ENCODE measurements around the gene AZGP1. TPM values are rescaled to one million over a fixed set of nuclear protein-coding genes. Genes with fewer than 3 reads are reported as not detected.
"Not testable (repeated sequence)": the region's sequence is repeated elsewhere in the genome, so short reads cannot be mapped to it uniquely, and the experiment has no call there.

The AZGP1 gene
- total RNA-seq, 1 donor from 2014 or later, result 31.8 TPM

GRCh38 chr7:99953649-99954048, 22.2 kb downstream of the AZGP1 start:
- Histone ChIP-seq H3K4me1 (peaks cover 7% of the 10 kb centered on the region), H3K4me3 (no peak overlapping the region), H3K27ac (peak overlapping the region; percentile 63), H3K36me3 (no peaks in the 10 kb centered on the region), H3K9me3 (no peaks in the 10 kb centered on the region), H3K27me3 (ENCODE audit: low read depth) (no peaks in the 10 kb centered on the region)
- intact Hi-C loops (cut with DNase I), result no loop called here
- ATAC-seq, result peak; percentile 91 to 95
- peak; percentile 87 for DNase-seq
- TF ChIP-seq CTCF (IDR thresholded peaks at IDR 0.05), result no peak

GRCh38 chr7:99952649-99953048, 23.2 kb downstream of the AZGP1 start:
- intact Hi-C loops (cut with DNase I); H3K36me3 ChIP-seq; H3K4me1 ChIP-seq; H3K4me3 ChIP-seq; H3K9me3 ChIP-seq; DNase-seq; H3K27me3 ChIP-seq (ENCODE audit: low read depth): not testable (repeated sequence)
- peak in 1 of 2 donors; percentile 51 for ATAC-seq
- peak overlapping the region; percentile 63 for H3K27ac ChIP-seq

- intact Hi-C loops (cut with DNase I); H3K9me3 ChIP-seq; H3K4me3 ChIP-seq; H3K27ac ChIP-seq; H3K4me1 ChIP-seq; H3K27me3 ChIP-seq (ENCODE audit: low read depth); H3K36me3 ChIP-seq; ATAC-seq; DNase-seq: not testable (repeated sequence)
Measured at GRCh38 chr7:99950819-99951218, 25.0 kb downstream of the AZGP1 start.

- DNase-seq (no peak), ATAC-seq (no peak)
- Histone ChIP-seq H3K9me3 (no peaks in the 10 kb centered on the region), H3K4me3 (no peak overlapping the region), H3K27ac (no peak overlapping the region), H3K4me1 (peaks cover 7% of the 10 kb centered on the region), H3K36me3 (no peaks in the 10 kb centered on the region), H3K27me3 (ENCODE audit: low read depth) (no peaks in the 10 kb centered on the region)
- intact Hi-C loops (cut with DNase I), result no loop called here
- peak; percentile 26 for TF ChIP-seq CTCF (IDR thresholded peaks at IDR 0.05)
Measured at GRCh38 chr7:99949645-99950228, 26.1 kb downstream of the AZGP1 start.

- Histone ChIP-seq H3K27ac (no peak overlapping the region), H3K4me3 (no peak overlapping the region), H3K4me1 (no peaks in the 10 kb centered on the region), H3K36me3 (no peaks in the 10 kb centered on the region), H3K27me3 (ENCODE audit: low read depth) (no peaks in the 10 kb centered on the region), H3K9me3 (no peaks in the 10 kb centered on the region)
- TF ChIP-seq CTCF (IDR thresholded peaks at IDR 0.05), result no peak
- ATAC-seq (no peak), DNase-seq (no peak)
- intact Hi-C loops (cut with DNase I), result no loop called here
Measured at GRCh38 chr7:99947608-99948007, 28.2 kb downstream of the AZGP1 start.

- DNase-seq (no peak), ATAC-seq (no peak)
- TF ChIP-seq CTCF (IDR thresholded peaks at IDR 0.05), result no peak
- Histone ChIP-seq H3K36me3 (no peaks in the 10 kb centered on the region), H3K27me3 (ENCODE audit: low read depth) (no peaks in the 10 kb centered on the region), H3K4me3 (no peak overlapping the region), H3K27ac (no peak overlapping the region), H3K9me3 (no peaks in the 10 kb centered on the region), H3K4me1 (no peaks in the 10 kb centered on the region)
- intact Hi-C loops (cut with DNase I), result no loop called here
Measured at GRCh38 chr7:99944497-99945070, 31.2 kb downstream of the AZGP1 start.
